Astrocyte of the spinal cord (primary cell): Measurements from ENCODE around the gene RNPEPL1.

Source experiments
- DNase-seq: peaks from one replicate; pipeline ENCODE4 v3.0.0; 2011; ENCODE audit warnings: low read depth, low spot score
- H3K4me3 ChIP-seq: 2 replicates; pipeline ENCODE4 v1.5.1; 2011; ENCODE audit warnings: low read depth, mild to moderate bottlenecking, low read length, moderate library complexity
- in situ Hi-C: cut with HindIII; loops from 2 replicates; pipeline ENCODE4 v1.10.0; 2017; ENCODE audit warnings: low sequenced_read_pairs
- TF ChIP-seq, protein P1 (sequence below): IDR thresholded peaks from 2 replicates; pipeline ENCODE4 v1.5.1; 2012; ENCODE audit warnings: low read depth, mild to moderate bottlenecking, low read length, inconsistent platforms

The RNPEPL1 gene

DNA sequence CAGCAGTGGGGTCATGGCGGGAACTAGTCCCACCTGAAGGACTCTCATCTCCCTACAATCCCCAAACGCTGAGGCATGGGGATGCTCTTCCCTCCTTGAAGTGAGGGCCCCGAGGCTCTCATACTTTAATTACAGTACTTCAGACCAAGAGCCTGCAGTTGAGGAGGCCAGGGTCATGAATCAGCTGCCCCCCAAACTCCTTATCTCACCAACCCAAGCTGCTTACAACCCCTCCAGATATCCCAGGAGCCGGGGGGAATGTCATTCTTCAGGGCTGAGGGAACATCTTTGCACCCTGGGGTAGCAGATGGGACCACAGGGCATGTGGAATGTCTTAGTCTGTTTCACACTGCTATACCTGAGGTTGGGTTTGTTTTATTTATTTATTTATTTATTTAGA lies 15.5 kb downstream of the RNPEPL1 start:
- H3K4me3 ChIP-seq = no peak overlapping the region
- TF ChIP-seq, protein P1, sequence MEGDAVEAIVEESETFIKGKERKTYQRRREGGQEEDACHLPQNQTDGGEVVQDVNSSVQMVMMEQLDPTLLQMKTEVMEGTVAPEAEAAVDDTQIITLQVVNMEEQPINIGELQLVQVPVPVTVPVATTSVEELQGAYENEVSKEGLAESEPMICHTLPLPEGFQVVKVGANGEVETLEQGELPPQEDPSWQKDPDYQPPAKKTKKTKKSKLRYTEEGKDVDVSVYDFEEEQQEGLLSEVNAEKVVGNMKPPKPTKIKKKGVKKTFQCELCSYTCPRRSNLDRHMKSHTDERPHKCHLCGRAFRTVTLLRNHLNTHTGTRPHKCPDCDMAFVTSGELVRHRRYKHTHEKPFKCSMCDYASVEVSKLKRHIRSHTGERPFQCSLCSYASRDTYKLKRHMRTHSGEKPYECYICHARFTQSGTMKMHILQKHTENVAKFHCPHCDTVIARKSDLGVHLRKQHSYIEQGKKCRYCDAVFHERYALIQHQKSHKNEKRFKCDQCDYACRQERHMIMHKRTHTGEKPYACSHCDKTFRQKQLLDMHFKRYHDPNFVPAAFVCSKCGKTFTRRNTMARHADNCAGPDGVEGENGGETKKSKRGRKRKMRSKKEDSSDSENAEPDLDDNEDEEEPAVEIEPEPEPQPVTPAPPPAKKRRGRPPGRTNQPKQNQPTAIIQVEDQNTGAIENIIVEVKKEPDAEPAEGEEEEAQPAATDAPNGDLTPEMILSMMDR = no peak
- in situ Hi-C loops = no loop called here
- DNase-seq = no peak

DNA sequence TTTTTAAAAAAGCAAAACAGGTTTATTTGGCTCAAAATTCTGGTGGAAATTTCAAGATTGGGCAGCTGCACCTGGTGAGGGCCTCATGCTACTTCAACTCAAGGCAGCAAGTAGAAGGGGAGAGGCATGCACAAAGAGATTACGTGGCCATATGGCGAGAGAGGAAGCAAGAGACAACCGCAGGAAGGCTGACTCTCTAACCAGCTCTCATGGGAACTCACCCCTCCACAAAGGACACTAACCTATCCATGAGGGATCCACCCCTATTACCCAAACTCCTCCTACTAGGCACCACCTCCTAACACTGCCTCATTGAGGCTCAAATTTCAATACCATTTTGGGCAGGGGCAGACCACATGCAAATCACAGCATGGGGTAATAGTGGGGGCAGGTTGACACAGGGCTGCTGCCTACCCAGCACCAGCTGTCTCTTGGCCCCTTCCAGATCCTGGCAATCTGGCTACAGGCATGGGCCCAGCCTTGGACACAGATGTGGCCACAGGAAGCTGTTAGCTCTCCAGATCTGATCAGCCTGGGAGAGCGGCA lies 16.3 kb downstream of the RNPEPL1 start:
- DNase-seq = no peak
- no peak overlapping the region for H3K4me3 ChIP-seq
- TF ChIP-seq, protein P1 = no peak
- in situ Hi-C loops = no loop called here

DNA sequence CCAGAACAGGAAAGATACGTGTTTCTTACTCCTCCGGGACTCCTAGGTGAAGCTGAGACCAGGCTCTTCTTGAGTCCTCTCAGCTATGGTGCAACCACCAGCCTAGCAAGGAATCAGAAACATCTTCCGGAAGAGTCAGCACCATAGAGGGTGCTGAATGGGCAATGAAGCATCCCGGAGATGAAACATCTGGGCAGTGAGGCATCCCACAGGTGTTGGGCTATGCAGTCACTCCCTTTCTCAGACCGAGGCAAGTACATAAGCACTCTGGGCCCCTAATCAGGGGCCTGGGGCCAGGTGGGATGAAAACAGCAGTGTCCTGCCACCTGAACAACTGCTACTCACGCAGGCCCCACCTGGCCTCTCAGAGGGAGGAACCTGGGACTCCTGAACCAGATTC lies 16.8 kb downstream of the RNPEPL1 start:
- TF ChIP-seq, protein P1 = no peak
- in situ Hi-C loops = no loop called here
- H3K4me3 ChIP-seq = peak overlapping the region; percentile 100
- DNase-seq = no peak

DNA sequence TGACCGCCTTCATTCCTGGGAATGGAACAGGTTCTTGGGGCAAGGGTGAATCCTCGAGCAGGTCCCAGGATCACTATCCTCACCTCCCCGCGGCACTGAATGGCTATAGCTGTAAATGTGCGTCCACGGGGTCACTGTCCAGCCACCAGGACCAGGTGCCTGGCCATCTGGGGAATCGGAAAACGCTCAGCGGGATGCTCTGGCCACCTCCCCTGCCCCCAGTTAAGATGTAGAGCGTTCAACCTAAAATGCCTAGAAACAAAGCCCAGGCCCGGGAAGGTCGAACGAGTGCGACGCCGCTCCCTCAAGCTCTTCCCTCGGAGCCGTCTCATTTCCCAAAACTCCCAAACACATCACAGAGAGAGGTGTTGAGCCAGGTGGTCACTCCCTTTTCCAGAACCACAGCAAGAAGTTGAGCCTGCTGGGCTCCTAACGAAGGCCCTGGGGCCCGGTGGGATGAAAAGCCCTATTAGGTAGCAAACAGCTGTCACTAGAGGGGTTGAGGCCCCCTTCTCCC lies 17.5 kb downstream of the RNPEPL1 start:
- peak overlapping the region; percentile 100 for H3K4me3 ChIP-seq
- in situ Hi-C loops = no loop called here
- DNase-seq = no peak
- TF ChIP-seq, protein P1 = no peak

DNA sequence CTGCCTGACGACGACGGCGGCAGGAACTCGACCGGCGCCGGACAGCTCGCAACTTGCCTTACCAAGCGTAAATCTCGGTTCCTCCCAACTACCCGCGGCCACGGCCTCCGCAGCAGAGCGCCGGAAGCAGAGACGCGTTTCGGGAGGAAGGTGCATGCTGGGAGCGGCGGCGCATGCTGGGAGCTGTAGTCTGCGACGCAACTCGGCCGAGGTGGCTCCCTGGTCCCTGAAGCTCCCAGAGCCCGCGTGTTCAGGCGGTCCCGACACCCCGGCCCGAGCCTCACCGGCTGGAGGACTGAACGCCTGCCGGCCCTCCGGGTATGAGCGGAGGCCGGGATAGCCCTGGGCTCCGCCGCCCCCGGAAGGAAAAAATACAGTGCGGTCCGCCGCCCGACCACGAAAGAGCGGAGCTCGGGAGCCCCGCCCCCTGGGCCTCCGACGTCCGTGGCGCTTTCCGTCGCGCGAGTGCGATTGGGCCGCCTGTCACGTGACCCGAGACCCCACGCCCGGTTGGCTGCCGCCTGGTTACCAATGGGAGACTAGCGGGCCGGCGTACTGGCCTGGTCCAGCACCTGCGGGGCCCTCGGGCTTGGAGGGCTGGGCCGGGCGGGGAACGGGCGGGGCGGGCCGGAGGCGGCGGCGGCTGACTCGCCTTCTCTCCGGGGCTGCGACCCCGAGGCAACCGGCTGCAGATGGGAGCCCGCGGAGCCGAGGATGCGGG lies 18.1 kb downstream of the RNPEPL1 start, which contains the start of gene CAPN10:
Gene CAPN10, plus strand, starts transcription at position 537 of the 721 bp plus-strand sequence. Its CDS starts 178 bp downstream, at position 715.
- TF ChIP-seq, protein P1 = no peak
- peak within 1 kb of the TSS; percentile 100 for H3K4me3 ChIP-seq
- in situ Hi-C loops = no loop called here
- peak; percentile 96 for DNase-seq

DNA sequence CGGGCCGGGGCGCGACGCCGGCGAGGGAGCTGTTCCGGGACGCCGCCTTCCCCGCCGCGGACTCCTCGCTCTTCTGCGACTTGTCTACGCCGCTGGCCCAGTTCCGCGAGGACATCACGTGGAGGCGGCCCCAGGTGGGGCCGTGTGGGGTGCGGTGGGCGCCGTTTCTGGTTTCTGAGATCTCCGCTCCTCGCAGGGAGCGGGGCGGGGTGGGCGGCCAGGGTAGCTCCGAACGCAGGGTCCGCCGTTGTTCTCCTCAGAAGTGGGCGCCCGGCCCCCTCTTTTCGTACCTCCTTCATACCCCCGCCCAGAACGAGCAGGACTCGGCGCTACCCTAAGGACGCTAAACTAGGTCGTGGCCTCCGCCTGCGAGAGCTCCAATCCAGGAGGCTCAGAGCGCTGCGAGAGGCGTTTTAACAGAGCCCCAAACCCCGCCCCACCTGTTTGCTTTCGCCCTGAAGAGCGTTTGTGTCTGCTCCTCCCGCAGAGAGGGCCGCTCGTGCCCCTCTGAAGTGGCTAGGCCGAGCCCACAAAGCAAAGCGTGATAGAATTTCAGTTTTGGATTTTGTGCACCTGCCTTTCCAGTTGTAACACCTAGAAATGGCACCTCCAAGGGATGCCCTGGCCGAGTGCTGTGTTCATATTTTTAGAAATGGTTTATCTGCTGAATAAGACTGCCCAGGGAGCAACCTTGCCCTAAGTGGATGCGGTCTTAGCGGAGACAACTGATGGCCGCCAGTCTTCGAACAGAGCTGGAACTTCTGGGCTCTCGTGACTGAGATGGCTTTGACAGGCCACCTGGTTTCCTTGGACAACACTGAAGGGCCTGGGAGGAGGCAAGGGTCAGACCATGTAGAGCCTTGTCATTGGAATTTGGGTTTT lies 18.9 kb downstream of the RNPEPL1 start:
- in situ Hi-C loops = no loop called here
- DNase-seq = no peak

More for the DNA sequence above, 18.9 kb downstream of the RNPEPL1 start:
- H3K4me3 ChIP-seq = peak overlapping the region; percentile 100
- TF ChIP-seq, protein P1 = no peak
